Body of pancreas (tissue), 4 donors: Measurements from ENCODE around the gene CDHR5. TPM values are rescaled to one million over a fixed set of nuclear protein-coding genes. Genes with fewer than 3 reads are reported as not detected.

Source experiments
- ATAC-seq: fragments of 150-250 bp; one replicate; pipeline ENCODE4 v1.9.1; 2016
- DNase-seq, 4 donors: peaks; one replicate each; pipeline ENCODE4 v3.0.0-alpha.2; 2019
- H3K27ac ChIP-seq, 4 donors: fragments of 200-600 bp; sonication (generic); 1 replicate in 3 of 4; 2 replicates in 1 of 4; pipeline versions ENCODE4 v1.5.1 to v1.6.1; 2016 to 2019; ENCODE audit warnings: mild to moderate bottlenecking in 1 of 4, mixed read lengths in 1 of 4, moderate library complexity in 1 of 4
- H3K27me3 ChIP-seq, 2 donors: fragments of 200-600 bp; sonication (generic); one replicate each; pipeline ENCODE4 v1.6.0; 2016; ENCODE audit warnings: mild to moderate bottlenecking in 1 of 2
- H3K36me3 ChIP-seq, 2 donors: fragments of 200-600 bp; sonication (generic); replicated peaks in 1 of 2; 2 replicates each; pipeline ENCODE4 v1.5.1; 2016; ENCODE audit warnings: low read depth in 2 of 2; ENCODE audit not compliant: insufficient read depth in 1 of 2
- H3K4me1 ChIP-seq: fragments of 200-600 bp; sonication (generic); one replicate; pipeline ENCODE4 v1.6.0; 2016
- H3K4me3 ChIP-seq, 2 donors: fragments of 200-600 bp; sonication (generic); 1 replicate in 1 of 2; 2 replicates in 1 of 2; pipeline ENCODE4 v1.5.1; 2016 to 2019
- H3K9me3 ChIP-seq, 3 donors: fragments of 200-600 bp; sonication (generic); 1 replicate in 2 of 3; 2 replicates in 1 of 3; pipeline ENCODE4 v1.5.1; 2016
- POLR2A ChIP-seq, 3 donors: fragments of 450-650 bp; IDR thresholded peaks; one replicate each; pipeline ENCODE4 v1.6.1; 2016; ENCODE audit warnings: antibody characterized with exemption in 3 of 3, mild to moderate bottlenecking in 2 of 3
- WGBS, 2 donors: methylation state at CpG; one replicate each; pipeline ENCODE4 v1.1.5; 2017; 5-methylcytosine and 5-hydroxymethylcytosine counted together
- intact Hi-C: fragments of 100-400 bp; cut with DNase I; formaldehyde crosslinking; loops from one replicate; pipeline ENCODE4 v1.15.1; 2023
- total RNA-seq, 2 donors: library from RNA; depleted of rRNA; stranded (reverse); fragments of >200 nt; gene quantifications; one replicate each; pipeline ENCODE4 v1.1.0, GENCODE V29; 2016
- TF ChIP-seq, protein P1 (sequence below), 7 experiments: fragments of 450-650 bp in 4 of 7; fragments of 200-600 bp in 3 of 7; sonication (generic) in 3 of 7; IDR thresholded peaks; one replicate each; pipeline ENCODE4 v1.5.1; 2016 to 2019; ENCODE audit warnings: antibody characterized with exemption in 7 of 7

Gene CDHR5
- total RNA-seq, 2 donors from 2014 or later = 14.5 TPM; not detected in 1

DNA sequence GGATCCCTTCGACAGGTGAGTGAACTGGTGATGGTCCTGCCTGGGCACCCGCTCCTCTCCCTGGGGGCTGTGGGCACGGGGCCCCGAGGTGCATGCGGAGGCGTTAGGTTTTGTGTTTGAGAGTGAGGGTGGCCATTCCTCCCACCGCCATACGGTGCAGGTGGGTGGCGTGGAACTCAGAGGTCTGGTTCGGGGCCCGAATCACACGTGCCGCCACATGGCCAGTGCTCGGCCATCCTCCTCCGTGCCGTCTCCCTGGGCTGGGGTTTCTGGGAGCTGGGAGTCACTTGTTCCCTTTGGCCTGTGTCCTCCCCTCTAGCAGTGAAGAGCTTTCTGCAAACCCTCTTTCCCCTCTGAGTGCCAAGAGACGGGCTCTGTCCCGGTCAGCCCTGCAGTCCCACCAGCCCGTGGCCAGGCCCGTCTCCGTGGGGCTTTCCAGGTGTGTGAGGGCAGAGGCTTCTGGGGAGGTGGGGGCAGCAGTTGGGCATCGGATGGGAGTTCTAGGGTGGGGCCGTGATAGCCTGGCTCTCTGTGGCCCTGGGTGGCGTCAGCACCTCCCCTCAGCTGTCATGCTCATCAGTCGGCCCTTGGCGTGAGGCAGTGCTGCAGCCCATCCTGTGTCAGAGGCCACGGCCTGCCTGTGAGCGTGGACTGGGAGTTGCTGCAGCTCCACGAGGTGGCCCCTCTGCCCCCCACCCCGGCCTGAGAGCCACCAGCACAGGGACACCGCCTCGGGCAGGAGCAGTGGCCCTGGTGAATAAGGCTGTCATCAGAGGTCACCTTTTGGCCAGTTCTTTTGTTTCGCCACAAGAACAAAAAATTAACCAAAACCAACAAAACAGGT is 19.2 kb downstream of the CDHR5 start:
- DNase-seq (no peak), ATAC-seq (no peak)
- Histone ChIP-seq H3K4me1 (no peaks in the 10 kb centered on the region), H3K36me3 (peaks cover 13 to 61% of the 10 kb centered on the region in 2 donors), H3K27me3 (no peaks in the 10 kb centered on the region), H3K4me3 (no peak overlapping the region), H3K27ac (peak overlapping the region in 3 of 4 donors; percentile 0 to 56 (median 53)), H3K9me3 (no peaks in the 10 kb centered on the region)
- intact Hi-C loops = no loop called here
- WGBS, 2 donors = 91 to 95% methylated on average over 18 to 33 of the region's 33 CpGs
- TF ChIP-seq, protein P1, sequence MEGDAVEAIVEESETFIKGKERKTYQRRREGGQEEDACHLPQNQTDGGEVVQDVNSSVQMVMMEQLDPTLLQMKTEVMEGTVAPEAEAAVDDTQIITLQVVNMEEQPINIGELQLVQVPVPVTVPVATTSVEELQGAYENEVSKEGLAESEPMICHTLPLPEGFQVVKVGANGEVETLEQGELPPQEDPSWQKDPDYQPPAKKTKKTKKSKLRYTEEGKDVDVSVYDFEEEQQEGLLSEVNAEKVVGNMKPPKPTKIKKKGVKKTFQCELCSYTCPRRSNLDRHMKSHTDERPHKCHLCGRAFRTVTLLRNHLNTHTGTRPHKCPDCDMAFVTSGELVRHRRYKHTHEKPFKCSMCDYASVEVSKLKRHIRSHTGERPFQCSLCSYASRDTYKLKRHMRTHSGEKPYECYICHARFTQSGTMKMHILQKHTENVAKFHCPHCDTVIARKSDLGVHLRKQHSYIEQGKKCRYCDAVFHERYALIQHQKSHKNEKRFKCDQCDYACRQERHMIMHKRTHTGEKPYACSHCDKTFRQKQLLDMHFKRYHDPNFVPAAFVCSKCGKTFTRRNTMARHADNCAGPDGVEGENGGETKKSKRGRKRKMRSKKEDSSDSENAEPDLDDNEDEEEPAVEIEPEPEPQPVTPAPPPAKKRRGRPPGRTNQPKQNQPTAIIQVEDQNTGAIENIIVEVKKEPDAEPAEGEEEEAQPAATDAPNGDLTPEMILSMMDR (IDR thresholded peaks at IDR 0.05) = no peak

DNA sequence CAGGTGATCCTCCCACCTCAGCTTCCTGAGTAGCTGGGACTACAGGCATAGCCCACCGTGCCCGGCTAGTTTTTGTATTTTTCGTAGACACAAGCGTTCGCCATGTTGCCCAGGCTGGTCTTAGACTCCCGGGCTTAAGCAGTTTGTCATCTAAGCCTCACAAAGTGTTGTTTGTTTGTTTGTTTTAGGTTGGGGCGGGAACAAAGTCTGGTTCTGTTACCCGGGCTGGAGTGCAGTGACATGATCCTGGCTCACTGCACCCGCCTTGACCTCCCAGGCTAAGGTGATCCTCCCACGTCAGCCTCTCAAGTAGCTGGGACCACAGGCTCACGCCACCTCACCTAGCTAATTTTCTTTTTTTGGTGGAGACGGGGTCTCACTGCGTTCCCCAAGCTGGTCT is 21.6 kb downstream of the CDHR5 start:
- Histone ChIP-seq H3K4me1 (no peaks in the 10 kb centered on the region), H3K36me3 (peaks cover 4 to 63% of the 10 kb centered on the region in 2 donors), H3K27ac (no peak overlapping the region), H3K9me3 (no peaks in the 10 kb centered on the region), H3K27me3 (no peaks in the 10 kb centered on the region), H3K4me3 (no peak overlapping the region)
- no peak for TF ChIP-seq POLR2A (IDR thresholded peaks at IDR 0.05)
- TF ChIP-seq, protein P1 (IDR thresholded peaks at IDR 0.05) = no peak
- 88 to 93% methylated on average over 13 of the region's 13 CpGs for WGBS, 2 donors
- DNase-seq = no peak
- intact Hi-C loops = no loop called here
- ATAC-seq = no peak

DNA sequence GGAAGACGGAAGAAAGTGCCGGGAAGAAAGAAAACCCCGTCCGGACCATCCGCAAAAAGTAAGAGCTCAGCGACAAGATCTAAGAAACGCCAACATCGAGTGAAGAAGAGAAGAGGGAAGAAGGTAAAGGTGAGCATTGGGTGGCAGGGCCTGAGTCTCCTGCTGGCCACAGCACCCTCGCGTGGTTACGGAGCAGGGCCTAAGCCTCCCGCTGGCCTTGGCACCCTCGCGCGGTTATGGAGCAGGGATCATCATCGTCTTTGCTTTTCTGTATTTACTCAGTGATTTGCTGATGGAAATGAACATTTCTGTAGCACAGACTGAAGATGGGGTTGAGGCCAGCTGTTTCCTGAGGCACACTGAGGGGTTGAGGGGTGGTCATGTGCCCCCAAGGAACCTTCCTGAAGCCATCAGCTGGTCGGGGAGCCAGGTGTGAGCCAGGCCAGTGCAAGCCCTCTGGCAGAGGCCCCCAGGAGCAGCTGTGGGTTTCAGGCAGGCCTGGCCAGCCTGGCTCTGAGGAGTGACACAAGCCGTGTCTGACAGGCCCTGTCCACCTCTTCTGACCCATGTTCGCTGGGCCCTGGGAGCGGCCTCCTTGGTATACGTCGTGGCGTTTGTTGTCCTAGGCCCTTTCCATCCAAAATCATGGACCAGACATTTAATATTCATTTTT is 23.0 kb downstream of the CDHR5 start:
- DNase-seq (no peak), ATAC-seq (no peak)
- WGBS, 2 donors = 90 to 94% methylated on average over 17 to 23 of the region's 23 CpGs
- Histone ChIP-seq H3K36me3 (peaks cover 4 to 60% of the 10 kb centered on the region in 2 donors), H3K27ac (no peak overlapping the region), H3K27me3 (no peaks in the 10 kb centered on the region), H3K4me3 (no peak overlapping the region), H3K9me3 (no peaks in the 10 kb centered on the region), H3K4me1 (no peaks in the 10 kb centered on the region)
- intact Hi-C loops = no loop called here
- no peak for TF ChIP-seq POLR2A (IDR thresholded peaks at IDR 0.05)
- TF ChIP-seq, protein P1 (IDR thresholded peaks at IDR 0.05) = no peak

DNA sequence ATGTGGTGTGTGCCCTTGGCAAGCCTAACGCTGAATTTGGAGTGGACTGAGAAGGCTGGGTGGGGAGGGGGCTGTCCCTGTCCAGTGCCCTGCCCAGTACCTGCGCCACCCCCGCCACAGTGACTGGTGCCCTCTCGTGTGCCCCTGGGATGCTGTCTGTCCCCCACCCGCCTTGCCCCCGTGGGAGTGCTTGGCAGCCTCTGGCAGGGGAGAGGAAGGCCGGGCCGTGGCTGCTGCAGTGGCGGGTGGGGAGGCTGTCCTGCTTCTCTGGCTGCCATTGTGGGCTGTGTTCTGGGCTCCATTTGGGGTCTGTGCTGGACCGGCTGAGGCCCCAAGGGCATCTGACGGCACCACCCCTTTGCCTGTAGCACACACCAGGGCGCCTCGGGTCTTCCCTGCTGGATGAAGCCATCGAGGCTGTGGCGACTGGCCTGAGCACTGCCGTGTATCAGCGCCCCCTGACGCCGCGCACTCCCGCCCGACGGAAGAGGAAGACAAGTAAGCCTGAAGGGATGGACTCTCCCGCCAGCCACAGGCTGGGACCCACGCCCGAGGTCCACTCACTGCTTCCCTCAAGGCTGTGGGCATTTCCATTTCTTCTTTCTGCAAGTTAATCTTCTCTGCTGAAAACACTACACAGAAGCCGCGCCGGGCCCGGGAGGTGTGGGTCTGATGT is 26.6 kb downstream of the CDHR5 start:
- Histone ChIP-seq H3K36me3 (peaks cover 10 to 43% of the 10 kb centered on the region in 2 donors), H3K9me3 (no peaks in the 10 kb centered on the region), H3K4me1 (no peaks in the 10 kb centered on the region), H3K4me3 (no peak overlapping the region), H3K27ac (no peak overlapping the region), H3K27me3 (no peaks in the 10 kb centered on the region)
- DNase-seq (no peak), ATAC-seq (no peak)
- intact Hi-C loops = no loop called here
- WGBS, 2 donors = 90 to 93% methylated on average over 7 to 30 of the region's 30 CpGs
- TF ChIP-seq, protein P1 (IDR thresholded peaks at IDR 0.05) = no peak
- no peak for TF ChIP-seq POLR2A (IDR thresholded peaks at IDR 0.05)
